Measurements from ENCODE around the gene CHKB. TPM values are rescaled to one million over a fixed set of nuclear protein-coding genes. Genes with fewer than 3 reads are reported as not detected.
A peak's percentile ranks its signal among the peaks of the same experiment; 100 is the strongest.

The CHKB gene
- total and polyA plus RNA-seq, 10 of the 15 experiments (the other 5 are each of a cell fraction or from before 2014, with no cell fraction given), result 10.0 to 93.9 (median 57.0) TPM

DNA sequence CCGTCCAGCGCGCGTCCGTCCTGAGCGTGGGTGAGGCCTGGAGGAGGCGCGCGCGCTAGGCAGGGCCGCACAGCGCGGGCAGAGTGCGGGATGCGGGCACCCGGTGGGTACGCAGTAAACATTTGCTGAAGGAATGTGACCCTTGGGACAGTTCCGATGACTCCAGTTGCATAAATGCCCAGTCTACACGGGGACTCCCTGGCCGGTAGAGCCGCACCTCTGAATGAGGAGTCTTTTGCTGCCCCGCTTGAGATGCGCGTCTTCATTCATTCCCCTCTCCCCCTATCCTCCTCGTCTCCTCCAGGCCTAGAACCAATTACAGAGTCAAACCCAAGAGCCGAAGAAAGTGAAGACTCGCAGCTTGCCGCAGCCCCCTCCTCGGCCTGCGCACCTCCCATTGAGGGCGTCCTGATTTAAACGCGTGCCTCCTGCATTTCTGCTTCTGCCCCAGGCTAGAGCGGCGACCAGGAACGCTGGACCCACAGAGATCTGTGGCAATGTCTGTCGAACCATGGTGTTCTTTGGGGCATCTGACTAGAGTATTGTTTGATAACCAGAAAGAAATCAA is 729 bp upstream of the CHKB start:
- DNase-seq (ENCODE audit: low read depth, low spot score) (no peak), ATAC-seq (peak; percentile 49), FAIRE-seq (no peak)
- 12% methylated on average over 37 of the region's 37 CpGs for WGBS (ENCODE audit: insufficient coverage, insufficient replicate concordance, low lambda C conversion rate, missing lambda C conversion rate)
- Histone ChIP-seq H3K9ac (ENCODE audit: control insufficient read depth, insufficient read depth, low read length) (peak overlapping the region; percentile 82), H3K27ac (ENCODE audit: control insufficient read depth, insufficient read depth) (peak overlapping the region; percentile 71), H3K27me3 (replicated peaks in 1 of 2; ENCODE audit: control insufficient read depth in 2 of 2, insufficient read depth in 2 of 2, low read length in 1 of 2) (no peaks in the 10 kb centered on the region), H3K4me1 (ENCODE audit: control insufficient read depth, insufficient read depth, low read length) (peaks cover 15% of the 10 kb centered on the region), H3K79me2 (ENCODE audit: control insufficient read depth, insufficient read depth, low read length) (peaks cover 20% of the 10 kb centered on the region), H4K20me1 (ENCODE audit: control insufficient read depth, insufficient read depth) (no peaks in the 10 kb centered on the region), H3K4me3 (peak overlapping the region; percentile 90), H2AFZ (ENCODE audit: control insufficient read depth, low read depth, low read length) (peak overlapping the region; percentile 66), H3K4me2 (ENCODE audit: control insufficient read depth, insufficient read depth) (peak overlapping the region; percentile 88), H3K36me3 (ENCODE audit: control insufficient read depth in 2 of 2, insufficient read depth in 2 of 2, low read length in 1 of 2) (peaks cover 4 to 6% of the 10 kb centered on the region in 2 experiments; a peak in 3 of 4 replicates), H3K9me3 (replicated peaks; ENCODE audit: control insufficient read depth, insufficient read depth, low read length) (no peaks in the 10 kb centered on the region)
- ChIA-PET CTCF (interaction anchor here (3.0 kb wide), 1 partner anchor 20 kb away, joined by 13 read pairs; the partner anchor contains the start of gene SYCE3), POLR2A (interaction anchor here (0.6 to 2.6 kb wide), 4 partner anchors 33 to 44 kb away, joined by 3 to 7 read pairs (median 5); partner anchors contain the start of gene ARSA), RAD21 (ENCODE audit: unreplicated experiment) (interaction anchor here (1.6 to 2.8 kb wide), 2 partner anchors 14 to 58 kb away, joined by 3 to 16 read pairs; partner anchors contain the start of gene SCO2), SMC1A (ENCODE audit: uncharacterized antibody, unreplicated experiment) (interaction anchor here (1.6 to 2.5 kb wide), 2 partner anchors 37 to 58 kb away, joined by 4 to 8 read pairs; partner anchors contain the start of gene SCO2)
- in situ Hi-C loops (cut with MboI), result no loop called here
- TF ChIP-seq BHLHE40 (IDR thresholded peaks at IDR 0.05; ENCODE audit: borderline replicate concordance in 1 of 2, low read depth in 2 of 2, low read length in 1 of 2) (no peak), POLR2AphosphoS2 (IDR thresholded peaks at IDR 0.05; ENCODE audit: low read depth, low read length) (peak; percentile 0; the same call in 1 of the 2 replicates), IKZF1 (conservative IDR thresholded peaks at IDR 0.05) (peak; percentile 15; the same call in 1 of the 2 replicates), YY1 (IDR thresholded peaks at IDR 0.05; ENCODE audit: low read depth, low read length) (0 out of 2 replicates have a peak, but pooled peaks have one; percentile 19), MXI1 (IDR thresholded peaks at IDR 0.05; ENCODE audit: low read depth, low read length) (peak; percentile 40; the same call in 1 of the 2 replicates), EP300 (IDR thresholded peaks at IDR 0.05; ENCODE audit: borderline replicate concordance in 1 of 2, control insufficient read depth in 1 of 2, low read depth in 2 of 2, low read length in 2 of 2) (no peak), NR2C1 (IDR thresholded peaks at IDR 0.05) (no peak), BACH1 (IDR thresholded peaks at IDR 0.05; ENCODE audit: borderline replicate concordance) (no peak), IKZF2 (IDR thresholded peaks at IDR 0.05) (no peak), RB1 (IDR thresholded peaks at IDR 0.05; ENCODE audit: borderline replicate concordance) (peak; percentile 56; the same call in 1 of the 2 replicates), SMARCA5 (IDR thresholded peaks at IDR 0.05) (0 out of 2 replicates have a peak, but pooled peaks have one; percentile 17), LARP7 (IDR thresholded peaks at IDR 0.05) (peak; percentile 73), SRF (IDR thresholded peaks at IDR 0.05; ENCODE audit: low read depth in 2 of 2, low read length in 2 of 2) (no peak)
- TF ChIP-seq, protein P1, sequence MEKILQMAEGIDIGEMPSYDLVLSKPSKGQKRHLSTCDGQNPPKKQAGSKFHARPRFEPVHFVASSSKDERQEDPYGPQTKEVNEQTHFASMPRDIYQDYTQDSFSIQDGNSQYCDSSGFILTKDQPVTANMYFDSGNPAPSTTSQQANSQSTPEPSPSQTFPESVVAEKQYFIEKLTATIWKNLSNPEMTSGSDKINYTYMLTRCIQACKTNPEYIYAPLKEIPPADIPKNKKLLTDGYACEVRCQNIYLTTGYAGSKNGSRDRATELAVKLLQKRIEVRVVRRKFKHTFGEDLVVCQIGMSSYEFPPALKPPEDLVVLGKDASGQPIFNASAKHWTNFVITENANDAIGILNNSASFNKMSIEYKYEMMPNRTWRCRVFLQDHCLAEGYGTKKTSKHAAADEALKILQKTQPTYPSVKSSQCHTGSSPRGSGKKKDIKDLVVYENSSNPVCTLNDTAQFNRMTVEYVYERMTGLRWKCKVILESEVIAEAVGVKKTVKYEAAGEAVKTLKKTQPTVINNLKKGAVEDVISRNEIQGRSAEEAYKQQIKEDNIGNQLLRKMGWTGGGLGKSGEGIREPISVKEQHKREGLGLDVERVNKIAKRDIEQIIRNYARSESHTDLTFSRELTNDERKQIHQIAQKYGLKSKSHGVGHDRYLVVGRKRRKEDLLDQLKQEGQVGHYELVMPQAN (conservative IDR thresholded peaks at IDR 0.05), result peak; percentile 7; the same call in 1 of the 2 replicates
- TF ChIP-seq, protein P2, sequence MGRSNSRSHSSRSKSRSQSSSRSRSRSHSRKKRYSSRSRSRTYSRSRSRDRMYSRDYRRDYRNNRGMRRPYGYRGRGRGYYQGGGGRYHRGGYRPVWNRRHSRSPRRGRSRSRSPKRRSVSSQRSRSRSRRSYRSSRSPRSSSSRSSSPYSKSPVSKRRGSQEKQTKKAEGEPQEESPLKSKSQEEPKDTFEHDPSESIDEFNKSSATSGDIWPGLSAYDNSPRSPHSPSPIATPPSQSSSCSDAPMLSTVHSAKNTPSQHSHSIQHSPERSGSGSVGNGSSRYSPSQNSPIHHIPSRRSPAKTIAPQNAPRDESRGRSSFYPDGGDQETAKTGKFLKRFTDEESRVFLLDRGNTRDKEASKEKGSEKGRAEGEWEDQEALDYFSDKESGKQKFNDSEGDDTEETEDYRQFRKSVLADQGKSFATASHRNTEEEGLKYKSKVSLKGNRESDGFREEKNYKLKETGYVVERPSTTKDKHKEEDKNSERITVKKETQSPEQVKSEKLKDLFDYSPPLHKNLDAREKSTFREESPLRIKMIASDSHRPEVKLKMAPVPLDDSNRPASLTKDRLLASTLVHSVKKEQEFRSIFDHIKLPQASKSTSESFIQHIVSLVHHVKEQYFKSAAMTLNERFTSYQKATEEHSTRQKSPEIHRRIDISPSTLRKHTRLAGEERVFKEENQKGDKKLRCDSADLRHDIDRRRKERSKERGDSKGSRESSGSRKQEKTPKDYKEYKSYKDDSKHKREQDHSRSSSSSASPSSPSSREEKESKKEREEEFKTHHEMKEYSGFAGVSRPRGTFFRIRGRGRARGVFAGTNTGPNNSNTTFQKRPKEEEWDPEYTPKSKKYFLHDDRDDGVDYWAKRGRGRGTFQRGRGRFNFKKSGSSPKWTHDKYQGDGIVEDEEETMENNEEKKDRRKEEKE (IDR thresholded peaks at IDR 0.05), result no peak
- TF ChIP-seq, protein P3, sequence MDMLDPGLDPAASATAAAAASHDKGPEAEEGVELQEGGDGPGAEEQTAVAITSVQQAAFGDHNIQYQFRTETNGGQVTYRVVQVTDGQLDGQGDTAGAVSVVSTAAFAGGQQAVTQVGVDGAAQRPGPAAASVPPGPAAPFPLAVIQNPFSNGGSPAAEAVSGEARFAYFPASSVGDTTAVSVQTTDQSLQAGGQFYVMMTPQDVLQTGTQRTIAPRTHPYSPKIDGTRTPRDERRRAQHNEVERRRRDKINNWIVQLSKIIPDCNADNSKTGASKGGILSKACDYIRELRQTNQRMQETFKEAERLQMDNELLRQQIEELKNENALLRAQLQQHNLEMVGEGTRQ (IDR thresholded peaks at IDR 0.05; ENCODE audit: borderline replicate concordance, low read depth, low read length), result no peak
- TSS peak; percentile 90 for BruUV-seq (replicated peaks)
- intact Hi-C loops (cut with micrococcal nuclease; ENCODE audit: unreplicated experiment), result loop anchor here (1.0 to 5.0 kb wide), 2 partner anchors 44 to 56 kb away; partner anchors contain the start of gene SCO2

Data from GM12878 (cell line).